HPDE6-E6E7 (cell line): ENCODE measurements around the gene CDK14.
"Not testable (repeated sequence)": the region's sequence is repeated elsewhere in the genome, so short reads cannot be mapped to it uniquely, and the experiment has no call there.

Source experiments
- DNase-seq: peaks from one replicate; pipeline ENCODE4 v3.0.0; 2011; ENCODE audit warnings: missing footprints; ENCODE audit errors: extremely low spot score

Gene CDK14

GRCh38 chr7:91156316-91157185 is 560.4 kb downstream of the CDK14 start:
- no peak for DNase-seq

GRCh38 chr7:91157579-91158320 is 561.6 kb downstream of the CDK14 start:
- no peak for DNase-seq

- no peak for DNase-seq
Observed at GRCh38 chr7:91162436-91162835, 566.3 kb downstream of the CDK14 start.

- no peak for DNase-seq
Observed at GRCh38 chr7:91164506-91164905, 568.4 kb downstream of the CDK14 start.

- DNase-seq: peak; percentile 40
Observed at GRCh38 chr7:91165006-91165845, 569.1 kb downstream of the CDK14 start.

- DNase-seq: no peak
Observed at GRCh38 chr7:91165846-91166230, 569.7 kb downstream of the CDK14 start.

GRCh38 chr7:91168871-91169829 is 573.0 kb downstream of the CDK14 start:
- no peak for DNase-seq

- DNase-seq: no peak
Observed at GRCh38 chr7:91169830-91170191, 573.7 kb downstream of the CDK14 start.

- DNase-seq: not testable (repeated sequence)
Observed at GRCh38 chr7:91173265-91173664, 577.1 kb downstream of the CDK14 start.

- no peak for DNase-seq
Observed at GRCh38 chr7:91180746-91181145, 584.6 kb downstream of the CDK14 start.

- DNase-seq: no peak
Observed at GRCh38 chr7:91181949-91182348, 585.8 kb downstream of the CDK14 start.

- no peak for DNase-seq
Observed at GRCh38 chr7:91182819-91183764, 587.0 kb downstream of the CDK14 start.

- DNase-seq: no peak
Observed at GRCh38 chr7:91185771-91186170, 589.6 kb downstream of the CDK14 start.

- no peak for DNase-seq
Observed at GRCh38 chr7:91187061-91187460, 590.9 kb downstream of the CDK14 start.

- DNase-seq: no peak
Observed at GRCh38 chr7:91191771-91192170, 595.6 kb downstream of the CDK14 start.

GRCh38 chr7:91193141-91193540 is 597.0 kb downstream of the CDK14 start:
- no peak for DNase-seq

- DNase-seq: no peak
Observed at GRCh38 chr7:91194841-91195240, 598.7 kb downstream of the CDK14 start.

- no peak for DNase-seq
Observed at GRCh38 chr7:91196058-91196457, 599.9 kb downstream of the CDK14 start.

GRCh38 chr7:91198371-91198770 is 602.2 kb downstream of the CDK14 start:
- no peak for DNase-seq

GRCh38 chr7:91199601-91200000 is 603.5 kb downstream of the CDK14 start:
- no peak for DNase-seq
